Effector memory CD4-positive, alpha-beta T cell (primary cell): ENCODE results near the gene C14orf180.
"Not testable (repeated sequence)": the region's sequence is repeated elsewhere in the genome, so short reads cannot be mapped to it uniquely, and the experiment has no call there.

Source experiments
- DNase-seq, 3 donors: peaks; one replicate each; pipeline ENCODE4 v3.0.0-alpha.2; 2020
- H3K27ac ChIP-seq: 2 replicates; pipeline ENCODE4 v1.7.0; 2013; ENCODE audit warnings: mild to moderate bottlenecking, low read length, moderate library complexity; ENCODE audit not compliant: insufficient read depth, poor library complexity, severe bottlenecking
- H3K27me3 ChIP-seq: replicated peaks from 2 replicates; pipeline ENCODE4 v1.7.0; 2013; ENCODE audit warnings: mild to moderate bottlenecking, low read length; ENCODE audit not compliant: insufficient read depth, control insufficient read depth, poor library complexity, severe bottlenecking
- H3K36me3 ChIP-seq: 2 replicates; pipeline ENCODE4 v1.7.0; 2013; ENCODE audit warnings: mild to moderate bottlenecking, low read length, moderate library complexity; ENCODE audit not compliant: control insufficient read depth, insufficient read depth
- H3K4me1 ChIP-seq: 2 replicates; pipeline ENCODE4 v1.7.0; 2013; ENCODE audit warnings: low read length, mild to moderate bottlenecking; ENCODE audit not compliant: control insufficient read depth, insufficient read depth, poor library complexity, severe bottlenecking
- H3K4me3 ChIP-seq: 2 replicates; pipeline ENCODE4 v1.7.0; 2013; ENCODE audit warnings: low read length, low read depth, mild to moderate bottlenecking; ENCODE audit not compliant: insufficient read depth, poor library complexity, severe bottlenecking
- H3K9me3 ChIP-seq: 2 replicates; pipeline ENCODE4 v1.7.0; 2013; ENCODE audit warnings: mild to moderate bottlenecking, low read length, moderate library complexity; ENCODE audit not compliant: control insufficient read depth

Gene C14orf180

GRCh38 chr14:104636131-104636530 lies 56.6 kb downstream of the C14orf180 start:
- Histone ChIP-seq H3K4me1 (no peaks in the 10 kb centered on the region), H3K36me3 (no peaks in the 10 kb centered on the region), H3K27ac (no peak overlapping the region), H3K4me3 (no peak overlapping the region), H3K27me3 (peaks cover 13% of the 10 kb centered on the region), H3K9me3 (no peaks in the 10 kb centered on the region)
- DNase-seq, result no peak

GRCh38 chr14:104636846-104637545 lies 57.4 kb downstream of the C14orf180 start:
- H3K9me3 ChIP-seq, H3K27ac ChIP-seq, H3K36me3 ChIP-seq, DNase-seq, H3K4me3 ChIP-seq, H3K4me1 ChIP-seq: not testable (repeated sequence)
- H3K27me3 ChIP-seq, result peaks cover 13% of the 10 kb centered on the region

GRCh38 chr14:104637546-104638003 lies 58.0 kb downstream of the C14orf180 start:
- no peak overlapping the region for H3K4me3 ChIP-seq
- H3K4me1 ChIP-seq, result no peaks in the 10 kb centered on the region
- no peak overlapping the region for H3K27ac ChIP-seq
- no peaks in the 10 kb centered on the region for H3K9me3 ChIP-seq
- DNase-seq, result no peak
- H3K36me3 ChIP-seq, result no peaks in the 10 kb centered on the region
- peaks cover 13% of the 10 kb centered on the region for H3K27me3 ChIP-seq

GRCh38 chr14:104638190-104638589 lies 58.6 kb downstream of the C14orf180 start:
- Histone ChIP-seq H3K4me3 (no peak overlapping the region), H3K9me3 (no peaks in the 10 kb centered on the region), H3K27ac (no peak overlapping the region), H3K27me3 (peaks cover 13% of the 10 kb centered on the region), H3K36me3 (no peaks in the 10 kb centered on the region), H3K4me1 (no peaks in the 10 kb centered on the region)
- DNase-seq, result no peak

- Histone ChIP-seq H3K4me3 (no peak overlapping the region), H3K27ac (no peak overlapping the region), H3K27me3 (peaks cover 13% of the 10 kb centered on the region), H3K4me1 (no peaks in the 10 kb centered on the region), H3K9me3 (no peaks in the 10 kb centered on the region), H3K36me3 (no peaks in the 10 kb centered on the region)
- no peak for DNase-seq
Observed at GRCh38 chr14:104638927-104639450, 59.4 kb downstream of the C14orf180 start.

GRCh38 chr14:104639471-104639870 lies 59.9 kb downstream of the C14orf180 start:
- peaks cover 13% of the 10 kb centered on the region for H3K27me3 ChIP-seq

More at GRCh38 chr14:104639471-104639870, 59.9 kb downstream of the C14orf180 start:
- H3K4me3 ChIP-seq, result no peak overlapping the region
- DNase-seq, result no peak
- no peaks in the 10 kb centered on the region for H3K36me3 ChIP-seq
- H3K9me3 ChIP-seq, result no peaks in the 10 kb centered on the region
- no peak overlapping the region for H3K27ac ChIP-seq
- no peaks in the 10 kb centered on the region for H3K4me1 ChIP-seq
